ENCODE data around the gene P2RX3.

Gene P2RX3

DNA sequence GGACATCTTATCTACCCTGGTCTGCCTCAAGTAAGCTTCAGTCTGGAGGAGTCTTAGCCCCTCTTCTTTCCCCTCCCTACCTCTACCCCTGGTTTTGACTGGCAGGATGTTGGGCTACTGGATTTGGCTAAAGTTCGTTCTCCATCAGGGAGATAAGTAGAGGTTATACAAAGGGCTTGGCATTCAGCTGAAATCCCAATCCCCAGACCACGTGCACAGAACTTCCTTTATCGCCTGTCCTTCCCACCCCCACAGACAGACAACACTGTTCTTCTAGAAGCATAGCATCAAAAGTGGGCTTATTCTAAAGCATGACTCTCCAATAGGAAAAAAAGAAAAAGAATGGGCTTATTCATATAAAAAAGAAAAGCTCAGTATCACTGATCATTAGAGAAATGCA, 35.0 kb downstream of the P2RX3 start:
- DNase-seq (ENCODE audit: low read depth in 2 of 2): no peak

GRCh38 chr11:57374966-57375365, 36.8 kb downstream of the P2RX3 start:
- no peak for DNase-seq (ENCODE audit: low read depth in 2 of 2)

- no peak for DNase-seq (ENCODE audit: low read depth in 2 of 2)
Measured at GRCh38 chr11:57375490-57375889, 37.3 kb downstream of the P2RX3 start.

DNA sequence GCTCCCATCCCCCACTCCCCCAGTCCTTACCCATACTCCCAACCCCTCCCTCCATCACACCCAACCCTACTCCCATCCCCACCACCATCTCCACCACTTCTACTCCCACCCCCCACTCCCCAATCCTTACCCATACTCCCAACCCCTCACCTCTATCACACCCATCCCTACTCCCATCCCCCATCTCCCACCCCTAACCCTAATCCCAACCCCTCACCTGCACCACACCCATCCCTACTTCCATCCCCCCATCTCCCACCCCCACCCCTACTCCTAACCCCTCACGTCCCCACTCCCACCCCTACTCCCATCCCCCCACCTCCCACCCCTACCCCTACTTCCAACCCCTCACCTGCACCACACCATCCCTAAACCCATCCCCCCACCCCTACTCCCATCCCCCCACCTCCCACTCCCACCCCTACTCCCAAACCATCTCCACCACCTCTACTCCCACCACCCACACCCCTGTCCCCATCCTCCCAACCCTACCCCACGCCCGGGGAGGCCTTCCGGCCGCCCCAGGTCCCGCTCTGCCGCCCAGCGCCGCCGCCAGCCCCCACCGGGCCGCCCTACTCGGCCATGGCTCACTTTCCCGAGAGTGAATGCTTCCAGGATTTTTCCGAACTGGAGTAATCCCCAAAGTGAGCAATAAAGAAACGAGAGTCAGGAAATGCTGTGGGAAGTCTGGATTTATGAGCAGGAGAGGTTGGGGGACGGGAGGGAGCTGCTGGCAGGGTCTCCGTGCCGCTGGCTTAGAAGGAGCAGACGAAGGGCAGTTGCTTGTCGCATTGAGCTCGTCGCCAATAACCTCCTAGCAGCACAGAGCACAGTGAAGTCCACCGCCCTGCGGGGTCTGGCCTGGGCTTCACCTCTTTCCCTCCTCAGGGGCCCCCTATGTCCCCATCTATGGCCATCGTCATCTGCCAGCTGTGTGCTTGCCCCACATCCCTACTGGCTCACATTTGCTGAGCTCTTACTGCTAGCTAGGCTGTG, 38.2 kb downstream of the P2RX3 start:
- no peak for DNase-seq (ENCODE audit: low read depth in 2 of 2)

DNA sequence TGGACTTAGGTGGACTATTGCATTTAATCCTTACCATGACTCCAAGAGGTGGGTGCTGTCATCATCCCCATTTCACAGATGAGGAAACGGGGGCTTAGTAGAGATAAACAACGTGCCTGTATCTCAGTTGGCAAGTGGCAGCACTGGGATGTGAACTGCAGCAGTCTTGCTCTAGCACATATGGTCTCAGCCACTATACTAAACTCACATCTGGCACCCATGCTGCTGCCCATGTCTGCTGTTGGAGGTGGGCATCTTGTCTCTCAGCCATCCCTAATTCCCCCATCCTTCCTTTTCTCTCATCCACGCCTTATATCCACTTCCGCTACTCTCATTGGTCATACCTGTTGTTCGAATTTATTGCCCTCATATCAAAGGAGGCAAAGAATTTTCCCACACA, 39.0 kb downstream of the P2RX3 start:
- DNase-seq (ENCODE audit: low read depth in 2 of 2): no peak

DNA sequence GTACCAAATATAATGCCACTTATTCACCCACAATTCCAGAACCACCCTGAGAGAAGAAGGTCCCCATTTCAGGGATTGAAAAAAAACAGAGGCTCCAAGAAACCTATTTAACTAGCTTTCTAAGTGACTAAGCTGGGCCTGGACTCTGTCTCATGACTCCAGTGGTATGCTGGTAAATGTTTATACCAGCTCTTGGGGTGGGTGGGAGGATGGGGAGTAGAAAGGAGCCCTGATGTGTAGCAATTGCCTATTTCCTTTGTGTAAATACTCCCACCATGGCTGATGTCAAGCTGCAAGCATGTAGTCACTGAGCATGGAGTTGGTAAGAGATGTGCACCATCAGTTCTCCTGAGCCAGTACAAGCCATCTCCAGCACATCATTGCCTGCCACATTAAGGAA, 40.0 kb downstream of the P2RX3 start:
- no peak for DNase-seq (ENCODE audit: low read depth in 2 of 2)

- no peak for DNase-seq (ENCODE audit: low read depth in 2 of 2)
Measured at GRCh38 chr11:57379732-57380131, 41.6 kb downstream of the P2RX3 start.

- no peak for DNase-seq (ENCODE audit: low read depth in 2 of 2)
Measured at GRCh38 chr11:57380975-57381374, 42.8 kb downstream of the P2RX3 start, which contains the start of gene PRG3. PRG3 (minus strand) TSS chr11:57381150; CDS start chr11:57380708, 442 bp downstream.

DNA sequence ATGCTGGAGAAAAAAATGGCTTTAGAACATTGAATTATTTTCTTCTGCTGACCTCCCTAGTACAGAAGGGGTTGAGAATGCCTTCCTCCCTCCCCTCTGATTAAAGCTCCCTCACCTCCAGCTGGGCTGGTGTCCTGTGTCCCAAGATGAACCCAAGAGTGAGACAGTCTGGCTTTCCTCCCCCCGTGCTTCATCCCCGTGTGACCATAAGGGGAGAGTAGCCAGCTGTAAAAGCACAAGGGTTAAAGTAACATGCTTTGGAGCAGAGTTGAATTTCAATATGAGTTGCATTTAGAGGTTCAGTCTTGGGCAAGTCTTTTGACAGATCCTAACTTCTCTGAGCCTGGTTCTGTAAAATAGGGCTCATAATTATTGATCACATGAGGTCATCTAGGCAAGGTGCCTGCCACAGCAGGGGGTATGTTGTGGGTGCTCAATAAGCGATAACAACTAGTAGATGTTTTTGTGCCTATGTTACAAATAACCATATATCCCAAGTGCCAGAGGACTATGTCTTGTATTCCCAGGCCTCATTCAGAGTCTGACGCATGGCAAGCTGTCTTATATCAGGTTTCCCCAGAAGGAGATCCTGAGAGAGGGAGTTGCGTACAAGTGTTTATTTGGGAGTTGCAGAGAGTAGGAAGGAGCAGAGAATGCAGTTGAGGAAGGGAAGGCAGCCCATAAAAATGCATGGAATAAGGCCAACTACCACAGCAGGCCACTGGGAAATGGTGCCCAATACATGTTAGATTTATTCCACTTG, 48.2 kb downstream of the P2RX3 start:
- DNase-seq (ENCODE audit: low read depth in 2 of 2): no peak

DNA sequence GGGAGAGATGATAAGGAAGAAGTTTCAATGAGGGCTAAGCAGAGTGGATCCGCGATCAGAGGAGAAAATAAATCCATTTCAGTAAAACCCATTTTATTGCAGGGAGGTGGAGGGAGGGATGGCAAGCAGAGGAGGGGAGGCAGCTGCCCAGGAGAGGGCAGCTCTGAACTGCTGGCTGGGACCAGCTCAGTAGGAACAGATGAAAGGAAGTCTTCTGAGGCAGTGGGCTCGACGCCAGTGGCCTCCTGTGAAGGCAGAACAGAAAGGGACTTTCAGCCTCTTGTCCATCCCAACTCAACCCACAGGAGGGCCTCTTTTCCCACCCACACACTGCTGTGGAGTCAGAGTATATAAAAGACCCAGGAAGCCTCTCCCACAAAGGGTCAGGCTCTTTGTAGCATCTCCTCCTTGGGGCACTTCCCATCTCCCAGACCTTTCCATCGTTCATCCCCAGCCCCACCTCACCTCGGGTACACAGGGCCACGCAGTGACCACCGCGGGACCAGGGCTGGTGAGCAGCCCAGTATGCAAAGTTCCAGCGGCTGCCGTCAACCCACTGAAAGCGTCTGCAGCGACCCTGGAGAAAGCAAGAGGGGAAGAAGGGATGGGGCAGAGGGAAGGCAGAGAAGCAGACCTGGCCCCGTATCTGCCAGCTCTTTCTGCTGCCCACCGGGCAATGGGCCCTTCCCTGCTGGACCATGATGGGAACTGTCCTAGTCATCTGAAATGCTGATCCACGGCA, 49.3 kb downstream of the P2RX3 start:
- DNase-seq (ENCODE audit: low read depth in 2 of 2): no peak

DNA sequence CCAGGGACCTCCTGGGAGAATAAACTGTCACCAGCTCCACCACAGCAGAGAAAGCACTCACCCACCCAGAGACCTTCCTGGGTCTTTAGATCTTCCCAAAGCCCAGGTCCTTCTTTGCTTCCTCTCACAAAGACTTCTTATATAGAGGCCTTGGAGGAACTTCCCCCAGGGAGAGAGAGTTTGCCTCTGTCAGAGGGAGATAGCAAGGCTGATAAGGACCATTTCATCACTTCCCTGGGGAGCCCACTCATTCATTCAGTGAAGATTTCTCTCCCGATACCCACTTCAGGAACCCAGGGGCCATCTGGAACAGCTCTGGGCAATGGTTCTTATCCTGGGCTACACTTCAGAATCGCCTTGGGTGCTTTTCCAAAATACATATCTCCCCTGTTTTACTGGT, 52.4 kb downstream of the P2RX3 start, which contains the start of gene PRG2:
TSS of gene PRG2 (minus strand) at position 116 of the 400 bp plus-strand sequence. CDS start 706 bp downstream, outside the sequence.
- no peak for DNase-seq (ENCODE audit: low read depth in 2 of 2)

DNA sequence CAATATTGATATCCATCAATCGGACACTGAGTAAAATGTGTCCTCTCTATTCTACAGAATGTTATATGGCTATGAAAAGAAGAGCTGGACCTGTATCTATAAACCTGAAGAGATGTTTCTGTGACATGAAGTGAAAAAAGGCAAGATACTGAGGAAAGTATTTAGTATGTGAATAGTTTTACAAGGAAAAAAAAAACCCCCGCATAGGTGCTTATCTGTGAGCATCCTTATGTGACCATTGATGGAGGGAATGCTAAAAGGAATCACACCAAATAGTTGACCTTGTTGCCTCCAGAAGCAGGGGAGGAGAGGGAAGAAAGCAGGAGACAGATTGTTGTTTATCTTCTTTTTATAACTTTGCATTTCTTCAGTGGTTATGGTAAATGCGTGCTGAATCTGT, 53.0 kb downstream of the P2RX3 start:
- DNase-seq (ENCODE audit: low read depth in 2 of 2): no peak

GRCh38 chr11:57391539-57391938, 53.4 kb downstream of the P2RX3 start:
- DNase-seq (ENCODE audit: low read depth in 2 of 2): no peak

GRCh38 chr11:57392066-57392762, 54.1 kb downstream of the P2RX3 start:
- no peak for DNase-seq (ENCODE audit: low read depth in 2 of 2)

DNA sequence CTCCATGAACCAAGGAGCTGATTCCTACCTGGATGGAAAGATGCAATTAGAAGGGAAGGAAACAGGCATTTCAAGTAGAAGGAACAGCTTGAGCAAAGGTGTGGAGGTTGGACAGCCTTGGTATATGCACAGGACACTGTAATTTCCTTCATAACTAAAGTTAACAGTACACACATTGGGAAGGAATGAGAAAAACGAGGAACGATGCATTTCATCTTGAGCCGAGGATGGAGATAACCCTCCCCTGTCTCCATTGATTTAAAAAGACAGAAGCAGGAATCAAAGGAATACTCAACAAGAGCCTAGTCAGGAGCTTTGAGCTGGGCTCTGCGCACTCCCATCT, 54.6 kb downstream of the P2RX3 start:
- no peak for DNase-seq (ENCODE audit: low read depth in 2 of 2)

- no peak for DNase-seq (ENCODE audit: low read depth in 2 of 2)
Measured at GRCh38 chr11:57394203-57394965, 56.2 kb downstream of the P2RX3 start.

- no peak for DNase-seq (ENCODE audit: low read depth in 2 of 2)
Measured at GRCh38 chr11:57395905-57396623, 57.9 kb downstream of the P2RX3 start.

GRCh38 chr11:57396744-57397143, 58.6 kb downstream of the P2RX3 start:
- no peak for DNase-seq (ENCODE audit: low read depth in 2 of 2)

- no peak for DNase-seq (ENCODE audit: low read depth in 2 of 2)
Measured at GRCh38 chr11:57397394-57397990, 59.3 kb downstream of the P2RX3 start.

DNA sequence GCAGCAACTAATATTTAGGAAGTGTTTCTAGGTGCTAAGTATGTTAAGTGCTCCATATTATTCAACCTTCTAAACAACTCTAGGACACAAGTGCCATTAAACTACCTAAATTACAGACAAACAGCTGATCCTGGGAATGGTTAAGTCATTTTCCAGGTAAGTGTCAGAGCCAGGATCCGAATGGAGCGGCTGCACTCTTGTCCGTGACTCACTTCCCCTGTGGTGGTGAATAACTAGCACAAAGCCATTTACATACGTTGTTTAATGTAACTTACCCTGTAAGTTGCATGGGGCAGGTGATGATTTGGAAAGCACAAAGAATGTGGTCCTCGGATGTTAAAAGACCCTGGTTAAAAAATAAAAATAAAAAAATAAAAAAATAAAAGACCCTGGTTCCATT, 61.1 kb downstream of the P2RX3 start:
- DNase-seq (ENCODE audit: low read depth in 2 of 2): no peak

Data from stimulated activated CD8-positive, alpha-beta memory T cell treated with anti-CD3 and anti-CD28 coated beads, Interleukin-7, amount 100 ng/mL, for 4 hours (primary cell).